Posterior cingulate gyrus (tissue), 11 donors: Measurements from ENCODE around the gene ZSCAN29.
"Not testable (repeated sequence)": the region's sequence is repeated elsewhere in the genome, so short reads cannot be mapped to it uniquely, and the experiment has no call there.

Source experiments
- DNase-seq, 10 donors: peaks; one replicate each; pipeline versions ENCODE4 v3.0.0 to v3.0.0-alpha.2; 2020 to 2021; ENCODE audit warnings: mixed read lengths in 3 of 10
- intact Hi-C: fragments of 100-400 bp; cut with DNase I; formaldehyde crosslinking; loops from one replicate; pipeline ENCODE4 v1.15.1; 2023

The ZSCAN29 gene

GRCh38 chr15:43370975-43371974 is at the start of gene ZSCAN29, which contains the start of gene TUBGCP4:
TSS of gene ZSCAN29 (minus strand) at chr15:43371043. CDS start at chr15:43369913, 1,130 bp downstream.
TSS of gene TUBGCP4 (plus strand) at chr15:43371101. CDS start at chr15:43371355, 254 bp downstream.
- peak; percentile 72 to 98 (median 79) for DNase-seq
- intact Hi-C loops, result no loop called here

GRCh38 chr15:43420435-43420834 is 49.6 kb upstream of the ZSCAN29 start:
- DNase-seq, result no peak
- intact Hi-C loops, result no loop called here

DNA sequence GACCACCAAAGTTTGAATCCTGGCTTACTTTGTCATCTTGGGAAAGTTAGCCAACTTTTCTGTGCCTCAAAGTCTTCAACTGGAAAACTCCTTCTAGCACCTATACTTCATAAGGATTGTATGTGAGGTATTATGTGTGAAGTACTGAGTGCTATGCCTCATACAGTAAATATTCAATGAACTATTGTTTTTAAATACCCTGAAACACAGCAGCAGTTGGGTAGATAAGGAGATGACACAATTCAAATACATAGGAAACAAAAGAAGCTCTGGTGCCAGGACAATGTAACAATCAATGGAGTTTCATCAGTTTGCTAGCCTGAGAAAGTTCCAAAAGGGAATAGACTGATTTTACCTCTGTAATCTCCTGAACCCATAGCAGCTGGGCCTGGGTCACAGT is 43.4 kb upstream of the ZSCAN29 start:
- DNase-seq, result no peak
- intact Hi-C loops, result no loop called here

GRCh38 chr15:43412096-43412495 is 41.3 kb upstream of the ZSCAN29 start:
- intact Hi-C loops, result no loop called here
- DNase-seq, result no peak

DNA sequence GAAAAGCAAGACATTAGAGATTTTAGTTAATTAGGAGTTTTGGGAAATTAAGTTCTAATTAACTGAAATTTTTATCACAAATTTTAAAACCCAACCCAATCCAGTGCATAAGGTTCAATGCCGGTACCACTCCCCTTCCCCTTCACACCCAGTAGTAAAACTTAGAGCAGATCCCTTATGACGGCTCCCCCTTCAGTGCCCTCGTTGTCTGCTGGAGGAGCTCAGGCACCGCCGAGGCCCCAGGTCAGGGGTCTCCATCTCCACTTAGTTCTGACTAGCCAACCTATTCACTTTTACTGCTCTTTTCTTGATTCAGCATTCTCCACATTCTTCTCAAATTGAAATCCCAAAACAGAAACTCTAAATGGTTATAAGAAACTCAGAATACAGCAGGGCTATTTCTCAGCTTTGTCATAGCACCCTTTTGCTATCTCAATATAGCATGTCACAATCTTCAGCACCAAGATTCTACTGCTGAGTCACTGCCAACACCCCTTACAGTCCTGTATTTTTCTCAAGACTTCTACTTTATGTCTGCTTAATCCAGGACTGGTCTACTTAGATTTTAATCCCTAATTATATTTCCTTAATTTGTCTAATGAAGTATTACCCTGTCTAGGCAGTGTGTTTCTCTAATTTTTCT is 39.9 kb upstream of the ZSCAN29 start:
- no peak for DNase-seq
- intact Hi-C loops, result no loop called here

DNA sequence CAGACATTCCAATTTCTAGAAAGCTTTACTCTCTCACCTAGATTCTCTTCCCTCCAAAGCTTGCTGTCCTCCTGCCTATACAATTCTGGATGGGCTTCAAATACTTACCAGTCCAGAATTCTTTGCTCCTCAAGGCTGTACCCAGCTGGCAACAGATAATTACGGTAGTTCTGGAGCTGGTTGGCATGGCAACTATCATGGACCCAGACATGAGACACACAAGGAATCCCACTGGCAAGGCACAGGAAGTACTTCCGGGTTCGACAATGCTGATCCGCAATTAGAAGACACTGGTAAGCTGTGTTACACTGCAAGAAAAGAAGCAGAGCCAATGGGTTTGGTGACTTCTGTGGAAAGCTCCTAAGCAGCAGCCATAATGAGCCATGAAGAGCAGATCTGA is 37.9 kb upstream of the ZSCAN29 start:
- DNase-seq, result no peak
- intact Hi-C loops, result no loop called here

- no peak for DNase-seq
- intact Hi-C loops, result no loop called here
Measured at GRCh38 chr15:43406808-43407207, 36.0 kb upstream of the ZSCAN29 start.

DNA sequence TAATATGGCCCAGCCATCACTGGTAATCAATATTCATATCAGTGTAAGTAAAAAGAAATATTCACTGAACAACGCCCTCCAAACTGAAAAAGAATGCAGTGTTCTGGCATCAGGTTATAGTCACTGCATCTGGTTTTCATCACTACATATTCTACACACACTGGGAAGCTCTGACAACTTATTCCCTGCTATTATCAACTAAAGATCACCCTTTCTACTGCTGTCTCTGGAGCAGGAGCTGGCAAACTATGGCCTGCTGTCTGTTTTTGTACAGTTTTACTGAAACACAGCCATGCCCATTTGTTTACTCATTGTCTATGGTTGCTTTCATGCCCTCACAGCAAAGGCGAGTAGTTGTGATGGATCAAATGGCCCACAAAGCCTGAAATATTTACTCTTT is 35.3 kb upstream of the ZSCAN29 start:
- intact Hi-C loops, result no loop called here
- no peak for DNase-seq

DNA sequence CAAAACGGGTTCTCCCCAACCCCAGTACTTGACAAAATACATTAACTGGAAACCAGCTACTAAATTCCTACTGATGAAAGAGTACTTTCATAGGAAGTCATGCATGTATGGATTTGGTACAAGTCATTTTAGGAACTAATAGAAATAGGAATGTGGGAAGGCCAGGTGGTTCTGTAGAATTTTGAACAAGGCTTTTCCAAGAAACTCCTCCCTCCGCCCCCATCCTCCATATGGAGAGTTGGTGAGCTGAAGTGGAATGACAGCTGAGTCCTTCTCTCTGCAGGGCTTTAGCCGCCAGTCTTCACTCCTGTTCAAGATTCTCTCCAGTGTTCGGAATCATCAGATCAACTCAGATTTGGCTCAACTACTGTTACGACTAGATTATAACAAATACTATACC is 33.3 kb upstream of the ZSCAN29 start:
- DNase-seq, result peak in 5 of 10 donors; percentile 17 to 49 (median 35)
- intact Hi-C loops, result no loop called here

- peak in 1 of 10 donors; percentile 49 for DNase-seq
- intact Hi-C loops, result no loop called here
Measured at GRCh38 chr15:43403616-43404015, 32.8 kb upstream of the ZSCAN29 start.

GRCh38 chr15:43402255-43402654 is 31.4 kb upstream of the ZSCAN29 start:
- intact Hi-C loops, result no loop called here
- DNase-seq, result no peak

GRCh38 chr15:43393592-43393991 is 22.7 kb upstream of the ZSCAN29 start:
- intact Hi-C loops, DNase-seq: not testable (repeated sequence)

DNA sequence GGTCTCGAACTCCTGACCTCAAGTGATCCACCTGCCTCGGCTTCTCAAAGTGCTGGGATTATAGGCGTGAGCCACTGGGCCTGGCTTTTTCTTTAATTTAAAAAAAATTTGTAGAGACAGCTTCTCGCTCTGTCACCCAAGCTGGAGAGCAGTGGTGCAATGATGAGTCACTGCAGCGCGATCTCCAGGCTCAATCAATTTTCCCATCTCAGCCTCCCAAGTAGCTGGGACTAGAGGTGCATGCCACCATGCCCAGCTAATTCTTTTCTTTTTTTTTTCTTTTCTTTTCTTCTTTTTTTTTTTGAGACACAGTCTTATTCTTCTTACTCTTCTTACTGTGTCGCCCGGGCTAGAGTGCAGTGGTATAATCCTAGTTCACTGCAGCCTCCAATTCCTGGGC is 19.9 kb upstream of the ZSCAN29 start:
- intact Hi-C loops, result no loop called here
- DNase-seq, result peak in 1 of 10 donors; percentile 55

- no peak for DNase-seq
- intact Hi-C loops, result no loop called here
Measured at GRCh38 chr15:43383070-43383469, 12.2 kb upstream of the ZSCAN29 start.

- intact Hi-C loops, result no loop called here
- DNase-seq, result no peak
Measured at GRCh38 chr15:43382310-43382709, 11.5 kb upstream of the ZSCAN29 start.

- intact Hi-C loops, result no loop called here
Measured at GRCh38 chr15:43378601-43379000, 7.8 kb upstream of the ZSCAN29 start.

DNA sequence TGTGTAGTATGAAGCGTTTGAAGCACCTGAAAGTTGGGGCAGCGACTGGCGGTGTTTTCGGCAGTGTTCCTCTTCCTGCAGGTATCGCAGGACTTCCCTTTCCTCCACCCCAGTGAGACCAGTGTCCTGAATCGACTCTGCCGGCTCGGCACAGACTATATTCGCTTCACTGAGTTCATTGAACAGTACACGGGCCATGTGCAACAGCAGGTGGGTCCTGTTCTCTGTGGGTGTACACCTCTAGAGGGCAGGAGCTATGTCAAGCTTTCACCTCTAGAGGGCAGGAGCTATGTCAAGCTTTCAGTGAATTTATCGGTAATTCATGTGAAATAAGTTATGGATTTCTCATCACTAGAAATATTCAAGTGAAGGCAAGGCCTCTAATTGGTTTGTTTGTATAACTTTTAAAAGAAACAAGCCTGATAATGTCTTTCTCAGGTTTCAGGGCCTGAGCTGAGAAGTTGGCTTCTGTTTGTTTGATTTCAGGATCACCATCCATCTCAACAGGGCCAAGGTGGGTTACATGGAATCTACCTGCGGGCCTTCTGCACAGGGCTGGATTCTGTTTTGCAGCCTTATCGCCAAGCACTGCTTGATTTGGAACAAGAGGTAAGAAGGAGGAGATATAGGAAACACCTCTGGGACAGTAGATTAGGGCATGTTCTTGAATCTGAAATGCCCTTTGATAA is 5.3 kb upstream of the ZSCAN29 start:
- peak in 1 of 10 donors; percentile 66 for DNase-seq
- intact Hi-C loops, result no loop called here

More at GRCh38 chr15:43378601-43379000, 7.8 kb upstream of the ZSCAN29 start:
- no peak for DNase-seq

GRCh38 chr15:43370310-43370974 is 401 bp downstream of the ZSCAN29 start:
- peak in 3 of 10 donors; percentile 33 to 85 (median 73) for DNase-seq
- intact Hi-C loops, result no loop called here

GRCh38 chr15:43361313-43361903 is 9.4 kb downstream of the ZSCAN29 start:
- no peak for DNase-seq
- intact Hi-C loops, result no loop called here

- intact Hi-C loops, result no loop called here
Measured at GRCh38 chr15:43360821-43361220, 10.0 kb downstream of the ZSCAN29 start.

More at GRCh38 chr15:43360821-43361220, 10.0 kb downstream of the ZSCAN29 start:
- DNase-seq, result no peak
